Bronchial epithelial cell (primary cell): ENCODE results near the gene DISC1. TPM values are rescaled to one million over a fixed set of nuclear protein-coding genes. Genes with fewer than 3 reads are reported as not detected.
A peak's percentile ranks its signal among the peaks of the same experiment; 100 is the strongest.

ENCODE experiments used
- DNase-seq: peaks from one replicate; pipeline ENCODE4 v3.0.0-alpha.2; 2010; ENCODE audit warnings: low read depth
- FAIRE-seq: peaks from 2 replicates; lab custom pipeline; 2011; peaks lifted over from hg19 to GRCh38; lab: Jason Lieb, UNC
- H3K27me3 ChIP-seq: 2 replicates; pipeline ENCODE4 v1.5.1; 2011; ENCODE audit warnings: low read length; ENCODE audit not compliant: control insufficient read depth, insufficient read depth
- H3K36me3 ChIP-seq: 2 replicates; pipeline ENCODE4 v1.5.1; 2011; ENCODE audit warnings: low read length; ENCODE audit not compliant: control insufficient read depth, insufficient read depth
- H3K4me3 ChIP-seq: 2 replicates; pipeline ENCODE4 v1.5.1; 2011; ENCODE audit warnings: mild to moderate bottlenecking, low read depth, low read length, control low read depth
- CTCF ChIP-seq: IDR thresholded peaks from 2 replicates; pipeline ENCODE4 v1.5.1; 2011; ENCODE audit warnings: mild to moderate bottlenecking, moderate library complexity, low read length, control low read depth, inconsistent platforms; ENCODE audit not compliant: insufficient read depth, severe bottlenecking
- total RNA-seq: library from RNA; depleted of rRNA; stranded (reverse); fragments of >200 nt; gene quantifications from 2 replicates; pipeline ENCODE4 v1.2.1, GENCODE V29; 2014

DISC1 gene
- total RNA-seq, 1 donor from 2014 or later = 0.79 TPM

- Histone ChIP-seq H3K36me3 (no peaks in the 10 kb centered on the region), H3K4me3 (no peak overlapping the region), H3K27me3 (no peaks in the 10 kb centered on the region)
- no peak for TF ChIP-seq CTCF
- FAIRE-seq (no peak), DNase-seq (no peak)
Observed at GRCh38 chr1:231991231-231991630, 364.6 kb downstream of the DISC1 start.

- Histone ChIP-seq H3K4me3 (no peak overlapping the region), H3K27me3 (peaks cover 2% of the 10 kb centered on the region), H3K36me3 (no peaks in the 10 kb centered on the region)
- no peak for TF ChIP-seq CTCF
- DNase-seq = peak; percentile 43
- no peak for FAIRE-seq
Observed at GRCh38 chr1:231993968-231994455, 367.4 kb downstream of the DISC1 start.

- Histone ChIP-seq H3K36me3 (no peaks in the 10 kb centered on the region), H3K4me3 (no peak overlapping the region), H3K27me3 (peaks cover 2% of the 10 kb centered on the region)
- TF ChIP-seq CTCF = no peak
- FAIRE-seq = no peak
- DNase-seq = no peak
Observed at GRCh38 chr1:231998791-231999190, 372.2 kb downstream of the DISC1 start.

GRCh38 chr1:232005300-232005699 is 378.7 kb downstream of the DISC1 start:
- TF ChIP-seq CTCF = no peak
- H3K27me3 ChIP-seq = no peaks in the 10 kb centered on the region
- no peaks in the 10 kb centered on the region for H3K36me3 ChIP-seq

GRCh38 chr1:232009741-232010140 is 383.2 kb downstream of the DISC1 start:
- FAIRE-seq = no peak
- TF ChIP-seq CTCF = no peak
- DNase-seq = no peak

More at GRCh38 chr1:232005300-232005699, 378.7 kb downstream of the DISC1 start:
- DNase-seq = no peak
- no peak overlapping the region for H3K4me3 ChIP-seq
- FAIRE-seq = no peak

GRCh38 chr1:232011961-232012360 is 385.4 kb downstream of the DISC1 start:
- FAIRE-seq (no peak), DNase-seq (no peak)
- no peak for TF ChIP-seq CTCF
- Histone ChIP-seq H3K27me3 (no peaks in the 10 kb centered on the region), H3K36me3 (no peaks in the 10 kb centered on the region), H3K4me3 (no peak overlapping the region)

More at GRCh38 chr1:232009741-232010140, 383.2 kb downstream of the DISC1 start:
- Histone ChIP-seq H3K4me3 (no peak overlapping the region), H3K36me3 (no peaks in the 10 kb centered on the region), H3K27me3 (no peaks in the 10 kb centered on the region)
